Brain microvascular endothelial cell (primary cell): Measurements from ENCODE around the gene TCERG1L.

Experiments used
- DNase-seq: peaks from one replicate; pipeline ENCODE4 v3.0.0-alpha.2; 2020
- H3K27ac ChIP-seq: fragments of 250-450 bp; sonication (Bioruptor Pico); 2 replicates; pipeline ENCODE4 v1.5.1; 2020; ENCODE audit warnings: mild to moderate bottlenecking, moderate library complexity
- H3K27me3 ChIP-seq: fragments of 250-450 bp; sonication (Bioruptor Pico); replicated peaks from 2 replicates; pipeline ENCODE4 v1.5.1; 2020; ENCODE audit warnings: mild to moderate bottlenecking
- H3K36me3 ChIP-seq: fragments of 250-450 bp; sonication (Bioruptor Pico); replicated peaks from 2 replicates; pipeline ENCODE4 v1.5.1; 2020; ENCODE audit warnings: mild to moderate bottlenecking
- H3K4me3 ChIP-seq: 2 replicates; pipeline ENCODE4 v1.5.1; 2011; ENCODE audit warnings: low read depth, mild to moderate bottlenecking, control low read depth, low read length, moderate library complexity
- in situ Hi-C: cut with HindIII; loops from 2 replicates; pipeline ENCODE4 v1.10.0; 2017; ENCODE audit warnings: low sequenced_read_pairs, low pct_ligation_motif_present
- TF ChIP-seq, protein P1 (sequence below): IDR thresholded peaks from 2 replicates; pipeline ENCODE4 v1.5.1; 2011; ENCODE audit warnings: low read depth, mild to moderate bottlenecking, moderate library complexity, low read length, control low read depth, inconsistent platforms; ENCODE audit errors: missing control alignments

TCERG1L gene

DNA sequence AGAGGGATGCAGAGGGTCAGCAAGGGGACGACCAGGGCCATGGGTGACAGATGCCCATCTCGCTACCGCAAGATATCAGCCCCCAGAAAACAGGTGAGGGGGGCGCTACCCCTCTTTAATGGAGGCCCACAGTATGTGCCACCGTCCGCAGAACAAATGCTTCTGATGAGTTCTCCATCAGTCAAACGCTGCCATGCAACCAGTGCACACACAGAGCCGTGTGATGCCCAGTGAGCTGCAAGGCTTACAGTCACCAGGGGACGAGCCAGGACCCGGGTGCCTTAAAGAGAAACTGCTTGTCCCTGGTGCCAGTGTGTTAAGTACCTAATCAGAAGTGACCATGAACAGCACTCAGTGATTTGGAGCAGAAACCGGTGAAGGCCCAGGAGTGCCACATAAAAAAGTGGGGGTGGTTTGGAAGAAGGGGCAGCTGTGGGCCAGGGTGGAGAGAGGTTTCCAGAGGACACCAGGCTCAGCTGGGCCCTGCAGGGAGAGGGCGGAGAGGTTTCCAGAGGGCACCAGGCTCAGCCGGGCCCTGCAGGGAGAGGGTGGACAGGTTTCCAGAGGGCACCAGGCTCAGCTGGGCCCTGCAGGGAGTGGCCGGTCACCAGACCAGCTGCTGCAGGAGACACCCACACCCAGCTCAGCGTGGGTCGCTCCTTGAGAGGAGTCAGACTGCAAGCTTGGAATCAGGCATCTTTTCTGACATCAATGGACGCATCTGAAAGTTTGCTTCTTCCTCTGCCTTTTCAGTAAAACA lies 50.9 kb downstream of the TCERG1L start:
- no peak overlapping the region for H3K27ac ChIP-seq
- no peaks in the 10 kb centered on the region for H3K36me3 ChIP-seq
- no peak for DNase-seq
- TF ChIP-seq, protein P1, sequence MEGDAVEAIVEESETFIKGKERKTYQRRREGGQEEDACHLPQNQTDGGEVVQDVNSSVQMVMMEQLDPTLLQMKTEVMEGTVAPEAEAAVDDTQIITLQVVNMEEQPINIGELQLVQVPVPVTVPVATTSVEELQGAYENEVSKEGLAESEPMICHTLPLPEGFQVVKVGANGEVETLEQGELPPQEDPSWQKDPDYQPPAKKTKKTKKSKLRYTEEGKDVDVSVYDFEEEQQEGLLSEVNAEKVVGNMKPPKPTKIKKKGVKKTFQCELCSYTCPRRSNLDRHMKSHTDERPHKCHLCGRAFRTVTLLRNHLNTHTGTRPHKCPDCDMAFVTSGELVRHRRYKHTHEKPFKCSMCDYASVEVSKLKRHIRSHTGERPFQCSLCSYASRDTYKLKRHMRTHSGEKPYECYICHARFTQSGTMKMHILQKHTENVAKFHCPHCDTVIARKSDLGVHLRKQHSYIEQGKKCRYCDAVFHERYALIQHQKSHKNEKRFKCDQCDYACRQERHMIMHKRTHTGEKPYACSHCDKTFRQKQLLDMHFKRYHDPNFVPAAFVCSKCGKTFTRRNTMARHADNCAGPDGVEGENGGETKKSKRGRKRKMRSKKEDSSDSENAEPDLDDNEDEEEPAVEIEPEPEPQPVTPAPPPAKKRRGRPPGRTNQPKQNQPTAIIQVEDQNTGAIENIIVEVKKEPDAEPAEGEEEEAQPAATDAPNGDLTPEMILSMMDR, result no peak
- in situ Hi-C loops, result no loop called here
- no peaks in the 10 kb centered on the region for H3K27me3 ChIP-seq
- no peak overlapping the region for H3K4me3 ChIP-seq

DNA sequence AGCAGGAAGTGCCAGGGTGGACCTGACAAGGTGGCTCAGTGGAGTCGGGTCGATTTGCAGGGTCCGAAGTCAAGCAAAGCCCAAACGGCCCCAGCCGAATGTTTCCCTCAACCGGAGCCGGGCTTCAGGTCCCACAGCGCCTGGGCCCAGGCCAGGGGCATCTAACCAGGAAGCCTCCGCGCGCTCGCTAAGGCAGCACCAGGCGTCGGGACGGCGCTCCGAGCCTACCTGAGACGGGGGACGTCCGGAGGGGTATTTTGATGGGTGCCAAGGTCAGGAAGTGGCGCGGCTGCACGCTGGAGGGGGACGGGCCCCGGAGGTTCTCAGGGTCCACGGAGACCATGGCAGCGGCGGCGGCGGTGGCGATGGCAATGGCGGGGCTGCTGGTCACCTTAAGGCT lies 51.5 kb downstream of the TCERG1L start:
- Histone ChIP-seq H3K27ac (no peak overlapping the region), H3K4me3 (no peak overlapping the region), H3K36me3 (no peaks in the 10 kb centered on the region), H3K27me3 (no peaks in the 10 kb centered on the region)
- TF ChIP-seq, protein P1, result no peak
- no peak for DNase-seq
- in situ Hi-C loops, result no loop called here

DNA sequence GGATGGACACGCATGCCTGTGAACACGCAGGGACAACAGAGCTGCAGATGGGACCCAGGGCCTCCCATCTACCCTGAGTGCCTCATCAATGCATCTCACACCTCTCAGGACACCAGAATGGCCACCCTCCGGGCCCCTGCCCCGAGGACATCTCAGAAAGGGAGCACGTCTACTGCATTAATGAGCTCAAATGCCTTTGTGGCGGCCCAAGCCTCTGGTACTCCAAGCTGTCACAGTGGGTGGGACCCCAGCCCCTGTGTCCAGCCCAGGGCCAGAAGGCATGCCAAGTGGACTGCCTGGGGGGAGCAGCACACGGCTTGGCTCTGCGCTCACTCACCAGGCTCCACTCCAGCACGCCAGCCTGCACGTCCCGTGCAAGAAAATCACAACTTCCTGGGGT lies 52.0 kb downstream of the TCERG1L start:
- no peaks in the 10 kb centered on the region for H3K36me3 ChIP-seq
- DNase-seq, result no peak
- TF ChIP-seq, protein P1, result no peak
- in situ Hi-C loops, result no loop called here
- no peak overlapping the region for H3K4me3 ChIP-seq
- H3K27ac ChIP-seq, result no peak overlapping the region
- H3K27me3 ChIP-seq, result no peaks in the 10 kb centered on the region

DNA sequence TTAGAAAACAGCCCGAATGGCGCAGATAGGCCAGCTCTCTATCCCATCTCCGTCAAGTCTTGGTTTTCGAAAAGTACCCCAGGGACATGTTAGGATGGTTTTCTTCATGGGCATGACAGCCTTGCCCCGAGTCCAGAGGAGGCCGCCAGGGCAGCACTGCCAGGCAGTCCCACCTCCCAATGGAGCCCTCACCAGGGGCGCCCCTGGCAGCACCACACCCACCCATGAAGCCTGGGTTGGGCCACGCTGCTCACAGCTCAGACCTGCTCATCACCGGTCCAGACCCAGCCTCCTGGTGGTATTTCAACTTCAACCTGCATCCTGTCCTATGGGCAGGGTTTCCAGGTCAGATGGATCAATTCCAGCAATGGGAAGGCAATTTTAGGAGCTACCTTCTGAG lies 53.3 kb downstream of the TCERG1L start:
- in situ Hi-C loops, result no loop called here
- H3K36me3 ChIP-seq, result no peaks in the 10 kb centered on the region
- TF ChIP-seq, protein P1, result no peak
- H3K27ac ChIP-seq, result no peak overlapping the region
- H3K27me3 ChIP-seq, result no peaks in the 10 kb centered on the region
- no peak overlapping the region for H3K4me3 ChIP-seq
- no peak for DNase-seq

DNA sequence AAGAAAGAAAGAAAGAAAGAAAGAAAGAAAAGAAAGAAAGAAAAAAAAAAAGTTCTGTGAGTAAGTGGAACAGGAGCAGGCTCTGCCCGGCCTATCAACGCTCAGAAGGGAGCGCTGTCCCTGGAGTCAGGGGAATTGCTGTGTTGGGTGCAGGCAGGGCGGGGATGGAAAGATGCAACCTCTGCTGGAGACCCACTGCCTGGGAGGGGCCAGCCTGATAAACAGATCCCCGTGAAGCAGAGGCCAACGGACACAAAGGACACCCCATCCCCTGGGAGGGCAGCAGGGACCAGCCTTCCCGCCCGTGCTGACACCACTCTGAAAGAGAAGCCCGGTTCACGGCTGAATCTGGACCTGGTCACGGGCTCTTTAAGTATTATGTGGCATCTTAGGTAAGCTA lies 54.5 kb downstream of the TCERG1L start:
- H3K27me3 ChIP-seq, result no peaks in the 10 kb centered on the region
- no peaks in the 10 kb centered on the region for H3K36me3 ChIP-seq
- DNase-seq, result no peak
- H3K27ac ChIP-seq, result no peak overlapping the region
- no peak overlapping the region for H3K4me3 ChIP-seq
- TF ChIP-seq, protein P1, result no peak
- in situ Hi-C loops, result no loop called here

DNA sequence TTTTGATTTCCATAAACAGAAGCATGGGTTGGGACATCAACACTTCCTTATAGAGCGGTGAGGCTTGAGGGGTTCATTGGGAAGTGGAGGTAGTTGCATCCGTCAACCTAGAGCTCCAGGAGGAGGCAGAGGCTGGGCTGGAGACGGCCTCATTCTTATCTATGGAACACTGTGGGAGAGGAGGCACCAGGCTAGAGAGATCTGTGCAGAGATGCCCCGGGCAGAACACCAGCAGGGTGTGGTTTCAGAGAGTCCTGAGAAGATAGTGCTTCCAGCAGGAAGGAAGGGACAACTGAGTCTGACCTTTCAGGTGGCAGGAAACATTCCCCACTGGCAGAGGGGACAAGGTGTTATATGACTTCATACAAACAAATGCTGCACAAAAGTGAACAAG lies 56.7 kb downstream of the TCERG1L start:
- no peak overlapping the region for H3K4me3 ChIP-seq
- no peak overlapping the region for H3K27ac ChIP-seq
- DNase-seq, result no peak
- no peaks in the 10 kb centered on the region for H3K27me3 ChIP-seq
- H3K36me3 ChIP-seq, result no peaks in the 10 kb centered on the region
- in situ Hi-C loops, result no loop called here
- TF ChIP-seq, protein P1, result no peak
